Measurements from ENCODE around the gene ARL4D.

DNA sequence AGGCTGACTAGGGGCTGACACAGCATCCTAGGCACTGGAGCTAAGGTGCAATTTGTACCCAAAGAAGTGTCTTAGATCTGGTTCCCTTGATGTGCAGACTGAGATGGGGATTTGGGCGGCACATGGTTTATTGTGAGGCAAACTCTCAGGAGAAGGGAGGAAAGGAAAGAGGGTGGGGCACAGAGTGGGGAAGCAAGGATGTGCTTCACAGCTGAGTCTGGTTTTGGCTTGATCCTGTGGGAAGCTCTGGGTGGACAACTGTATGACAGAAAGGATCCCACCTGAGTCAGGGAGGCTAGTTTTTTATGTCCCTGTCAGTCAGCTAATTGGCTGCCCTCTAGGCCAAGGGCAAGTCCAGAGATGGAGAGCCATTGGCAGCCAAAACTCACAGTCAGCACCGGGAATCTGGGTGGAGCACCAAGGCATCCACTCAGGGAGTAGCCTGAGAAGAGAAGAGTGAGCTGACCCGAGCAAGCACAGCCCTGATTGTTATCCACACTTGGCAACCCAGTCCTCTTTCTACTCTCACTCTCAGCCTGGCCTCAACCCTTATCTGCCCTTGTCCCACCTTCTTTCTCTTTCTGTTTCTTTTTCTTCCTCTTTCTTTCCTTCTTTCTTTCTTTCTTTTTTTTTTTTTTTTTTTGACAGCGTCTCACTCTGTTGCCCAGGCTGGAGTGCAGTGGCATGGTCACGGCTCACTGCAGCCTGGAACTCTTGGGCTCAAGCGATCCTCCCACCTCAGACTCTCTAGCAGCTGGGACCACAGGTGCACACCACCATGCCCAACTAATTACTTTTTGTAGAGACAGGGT, 12.0 kb downstream of the ARL4D start:
- TF ChIP-seq, protein P1, sequence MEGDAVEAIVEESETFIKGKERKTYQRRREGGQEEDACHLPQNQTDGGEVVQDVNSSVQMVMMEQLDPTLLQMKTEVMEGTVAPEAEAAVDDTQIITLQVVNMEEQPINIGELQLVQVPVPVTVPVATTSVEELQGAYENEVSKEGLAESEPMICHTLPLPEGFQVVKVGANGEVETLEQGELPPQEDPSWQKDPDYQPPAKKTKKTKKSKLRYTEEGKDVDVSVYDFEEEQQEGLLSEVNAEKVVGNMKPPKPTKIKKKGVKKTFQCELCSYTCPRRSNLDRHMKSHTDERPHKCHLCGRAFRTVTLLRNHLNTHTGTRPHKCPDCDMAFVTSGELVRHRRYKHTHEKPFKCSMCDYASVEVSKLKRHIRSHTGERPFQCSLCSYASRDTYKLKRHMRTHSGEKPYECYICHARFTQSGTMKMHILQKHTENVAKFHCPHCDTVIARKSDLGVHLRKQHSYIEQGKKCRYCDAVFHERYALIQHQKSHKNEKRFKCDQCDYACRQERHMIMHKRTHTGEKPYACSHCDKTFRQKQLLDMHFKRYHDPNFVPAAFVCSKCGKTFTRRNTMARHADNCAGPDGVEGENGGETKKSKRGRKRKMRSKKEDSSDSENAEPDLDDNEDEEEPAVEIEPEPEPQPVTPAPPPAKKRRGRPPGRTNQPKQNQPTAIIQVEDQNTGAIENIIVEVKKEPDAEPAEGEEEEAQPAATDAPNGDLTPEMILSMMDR (conservative IDR thresholded peaks at IDR 0.05; ENCODE audit: low read depth, low read length): no peak
- TF ChIP-seq RAD21 (IDR thresholded peaks at IDR 0.05; ENCODE audit: low read length) (no peak), POLR2A (IDR thresholded peaks at IDR 0.05; ENCODE audit: low read depth, low read length) (no peak), MAZ (IDR thresholded peaks at IDR 0.05; ENCODE audit: borderline replicate concordance, low read depth, low read length) (no peak), MAFK (IDR thresholded peaks at IDR 0.05; ENCODE audit: low read depth, low read length) (no peak), SMC3 (IDR thresholded peaks at IDR 0.05; ENCODE audit: low read depth, low read length) (no peak), CEBPB (IDR thresholded peaks at IDR 0.05; ENCODE audit: low read depth, low read length) (no peak)
- TF ChIP-seq, protein P2, sequence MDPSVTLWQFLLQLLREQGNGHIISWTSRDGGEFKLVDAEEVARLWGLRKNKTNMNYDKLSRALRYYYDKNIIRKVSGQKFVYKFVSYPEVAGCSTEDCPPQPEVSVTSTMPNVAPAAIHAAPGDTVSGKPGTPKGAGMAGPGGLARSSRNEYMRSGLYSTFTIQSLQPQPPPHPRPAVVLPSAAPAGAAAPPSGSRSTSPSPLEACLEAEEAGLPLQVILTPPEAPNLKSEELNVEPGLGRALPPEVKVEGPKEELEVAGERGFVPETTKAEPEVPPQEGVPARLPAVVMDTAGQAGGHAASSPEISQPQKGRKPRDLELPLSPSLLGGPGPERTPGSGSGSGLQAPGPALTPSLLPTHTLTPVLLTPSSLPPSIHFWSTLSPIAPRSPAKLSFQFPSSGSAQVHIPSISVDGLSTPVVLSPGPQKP (IDR thresholded peaks at IDR 0.05; ENCODE audit: borderline replicate concordance, low read depth, low read length): no peak
